ENCODE results near the gene KIAA1586.

KIAA1586 gene

GRCh38 chr6:57069920-57070331 lies 23.4 kb downstream of the KIAA1586 start:
- TF ChIP-seq REST (IDR thresholded peaks at IDR 0.05; ENCODE audit: insufficient replicate concordance, low read depth): no peak
- TF ChIP-seq CTCF (IDR thresholded peaks at IDR 0.05; ENCODE audit: insufficient read depth, low read length): no peak
- no peak for TF ChIP-seq SPI1 (IDR thresholded peaks at IDR 0.05; ENCODE audit: borderline replicate concordance, low read depth)
- TF ChIP-seq GABPA (IDR thresholded peaks at IDR 0.05; ENCODE audit: low read depth): no peak
- no peak for TF ChIP-seq POLR2AphosphoS5 (IDR thresholded peaks at IDR 0.05; ENCODE audit: low read depth)
- no peak for DNase-seq (ENCODE audit: low read depth in 1 of 2, low spot score in 1 of 2)
- no peak overlapping the region for H3K27ac ChIP-seq (replicated peaks)
- no peaks in the 10 kb centered on the region for H3K27me3 ChIP-seq (ENCODE audit: insufficient read depth, poor library complexity, severe bottlenecking)
- H3K4me3 ChIP-seq (replicated peaks; ENCODE audit: insufficient read depth, low read length): no peak overlapping the region

- H3K27ac ChIP-seq (replicated peaks): no peak overlapping the region
- TF ChIP-seq REST (IDR thresholded peaks at IDR 0.05; ENCODE audit: insufficient replicate concordance, low read depth) (no peak), CTCF (IDR thresholded peaks at IDR 0.05; ENCODE audit: insufficient read depth, low read length) (no peak), SPI1 (IDR thresholded peaks at IDR 0.05; ENCODE audit: borderline replicate concordance, low read depth) (no peak), POLR2AphosphoS5 (IDR thresholded peaks at IDR 0.05; ENCODE audit: low read depth) (no peak), GABPA (IDR thresholded peaks at IDR 0.05; ENCODE audit: low read depth) (no peak)
- DNase-seq (ENCODE audit: low read depth in 1 of 2, low spot score in 1 of 2): no peak
- no peaks in the 10 kb centered on the region for H3K27me3 ChIP-seq (ENCODE audit: insufficient read depth, poor library complexity, severe bottlenecking)
- no peak overlapping the region for H3K4me3 ChIP-seq (replicated peaks; ENCODE audit: insufficient read depth, low read length)
These were observed 25.6 kb downstream of the KIAA1586 start for GRCh38 chr6:57072108-57072507.

- no peak for DNase-seq (ENCODE audit: low read depth in 1 of 2, low spot score in 1 of 2)
- H3K27me3 ChIP-seq (ENCODE audit: insufficient read depth, poor library complexity, severe bottlenecking): no peaks in the 10 kb centered on the region
These were observed 27.9 kb downstream of the KIAA1586 start for GRCh38 chr6:57074383-57074782.

More at GRCh38 chr6:57074383-57074782, 27.9 kb downstream of the KIAA1586 start:
- H3K4me3 ChIP-seq (replicated peaks; ENCODE audit: insufficient read depth, low read length): no peak overlapping the region
- TF ChIP-seq SPI1 (IDR thresholded peaks at IDR 0.05; ENCODE audit: borderline replicate concordance, low read depth) (no peak), CTCF (IDR thresholded peaks at IDR 0.05; ENCODE audit: insufficient read depth, low read length) (no peak), REST (IDR thresholded peaks at IDR 0.05; ENCODE audit: insufficient replicate concordance, low read depth) (no peak), GABPA (IDR thresholded peaks at IDR 0.05; ENCODE audit: low read depth) (no peak), POLR2AphosphoS5 (IDR thresholded peaks at IDR 0.05; ENCODE audit: low read depth) (no peak)
- no peak overlapping the region for H3K27ac ChIP-seq (replicated peaks)

All from HL-60 (cell line).